ENCODE results near the gene COL18A1. TPM values are rescaled to one million over a fixed set of nuclear protein-coding genes. Genes with fewer than 3 reads are reported as not detected.
A peak's percentile ranks its signal among the peaks of the same experiment; 100 is the strongest.

COL18A1 gene
- total and polyA plus RNA-seq, 4 donors, result 97.3 to 963 (median 295) TPM

DNA sequence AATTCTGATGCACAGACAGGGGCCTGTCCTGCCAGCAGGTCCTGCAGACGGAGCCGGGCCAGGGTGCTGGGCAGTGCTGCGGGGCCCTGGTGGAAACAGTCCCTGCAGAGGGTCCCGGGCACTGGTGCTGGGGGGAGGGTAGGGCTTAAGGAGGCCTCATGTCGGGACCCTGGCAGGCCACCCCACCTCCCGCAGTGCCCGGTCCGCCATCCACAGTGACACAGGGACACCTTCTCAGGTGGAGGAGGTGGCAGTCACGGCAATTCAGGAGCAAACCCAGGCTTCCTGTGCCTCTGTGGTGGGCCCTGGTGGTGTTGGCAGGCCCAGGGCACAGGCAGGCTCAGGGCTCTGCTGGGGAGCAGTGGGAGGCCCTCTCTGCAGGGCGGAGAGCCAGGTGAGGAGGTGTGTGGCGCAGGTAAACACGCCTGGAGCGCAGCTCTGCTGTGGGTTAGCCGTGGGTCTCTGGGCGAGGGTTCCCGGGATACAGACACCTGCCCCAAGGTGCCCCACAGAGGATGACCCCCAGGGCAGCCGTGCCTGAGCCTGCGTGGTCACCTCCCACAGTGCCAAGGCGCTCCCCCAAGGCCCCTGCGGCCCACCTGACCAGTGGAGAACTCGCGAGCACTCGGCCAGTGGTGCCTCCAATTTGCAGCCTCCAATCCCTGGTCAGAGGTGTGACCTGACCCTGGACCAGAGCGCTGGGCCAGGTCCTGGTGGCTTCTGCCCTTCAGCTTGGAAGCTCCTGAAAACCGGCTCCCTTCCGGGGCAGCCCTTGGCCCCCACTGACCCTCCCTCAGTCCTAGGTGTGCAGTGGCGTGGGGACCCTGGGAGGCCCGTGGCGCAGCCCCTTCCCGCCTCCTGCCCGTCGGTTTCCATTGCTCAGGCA, 19.2 kb downstream of the COL18A1 start:
- H3K9me3 ChIP-seq (ENCODE audit: control insufficient read depth, low read length), result no peaks in the 10 kb centered on the region
- intact Hi-C loops (cut with DNase I), result no loop called here

DNA sequence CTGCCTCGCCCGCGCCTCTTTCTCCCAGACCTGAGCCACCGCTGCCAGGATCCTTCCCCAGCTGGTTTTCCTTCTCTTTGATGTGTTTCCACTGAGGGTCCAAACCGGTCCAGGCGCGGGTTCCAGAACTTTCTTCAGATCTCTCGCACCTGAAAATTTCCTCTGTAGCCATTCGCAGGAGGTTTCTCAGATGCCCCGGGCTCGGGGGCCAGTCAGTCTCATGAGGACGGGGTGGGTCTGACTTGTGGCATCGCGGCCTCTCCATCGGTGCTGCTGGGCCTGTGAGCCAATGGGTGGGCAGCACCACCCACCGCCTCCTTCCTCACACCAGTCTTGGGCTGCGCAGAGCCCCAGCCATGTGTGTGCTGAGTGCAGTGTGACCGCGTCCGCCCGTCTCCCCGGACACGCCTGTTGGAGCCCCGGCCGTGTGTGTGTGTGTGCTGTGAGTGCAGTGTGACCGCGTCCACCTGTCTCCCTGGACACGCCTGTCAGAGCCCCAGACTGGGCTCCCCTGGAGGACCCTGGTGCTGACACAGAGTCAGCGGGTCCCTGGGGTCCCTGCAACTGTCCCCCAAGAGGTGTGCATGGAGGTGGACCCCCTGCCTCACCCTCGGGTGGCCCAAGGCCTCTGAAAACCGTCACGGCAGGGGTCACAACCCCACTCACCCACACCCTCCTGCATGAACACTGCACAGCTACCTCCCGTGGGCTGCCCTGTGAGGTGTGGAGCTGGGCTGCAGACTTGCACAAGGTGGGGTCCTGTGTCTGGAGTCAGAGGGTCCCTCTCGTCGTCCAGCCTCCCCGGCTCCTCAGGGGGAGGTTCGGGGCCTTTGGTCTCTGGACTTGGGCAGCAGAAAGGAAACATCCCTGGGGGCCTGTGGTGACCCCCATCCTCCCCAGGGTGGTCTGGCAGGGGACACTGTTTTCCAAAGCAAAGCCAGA, 20.2 kb downstream of the COL18A1 start:
- intact Hi-C loops (cut with DNase I), result no loop called here
- no peaks in the 10 kb centered on the region for H3K9me3 ChIP-seq (ENCODE audit: control insufficient read depth, low read length)
- no peak overlapping the region for H3K4me3 ChIP-seq (ENCODE audit: low read length in 2 of 2)
- no peaks in the 10 kb centered on the region for H3K27me3 ChIP-seq (ENCODE audit: control insufficient read depth in 1 of 2, insufficient read depth in 2 of 2, low read length in 1 of 2)
- H3K4me1 ChIP-seq (ENCODE audit: control insufficient read depth in 1 of 2, insufficient read depth in 2 of 2, low read length in 2 of 2), result no peaks in the 10 kb centered on the region
- DNase-seq (no peak), ATAC-seq (ENCODE audit: low FRiP score) (no peak)
- no peak overlapping the region for H3K27ac ChIP-seq (ENCODE audit: low read depth in 1 of 2, low read length in 2 of 2)
- no peaks in the 10 kb centered on the region for H3K36me3 ChIP-seq (ENCODE audit: control insufficient read depth in 1 of 2, insufficient read depth in 2 of 2, low read length in 1 of 2)
- 91 to 92% methylated on average over 36 to 37 of the region's 37 CpGs for WGBS, 2 donors

More for the DNA sequence above, 19.2 kb downstream of the COL18A1 start:
- Histone ChIP-seq H3K4me3 (ENCODE audit: low read length in 2 of 2) (no peak overlapping the region), H3K36me3 (ENCODE audit: control insufficient read depth in 1 of 2, insufficient read depth in 2 of 2, low read length in 1 of 2) (no peaks in the 10 kb centered on the region), H3K27ac (ENCODE audit: low read depth in 1 of 2, low read length in 2 of 2) (no peak overlapping the region), H3K4me1 (ENCODE audit: control insufficient read depth in 1 of 2, insufficient read depth in 2 of 2, low read length in 2 of 2) (no peaks in the 10 kb centered on the region), H3K27me3 (ENCODE audit: control insufficient read depth in 1 of 2, insufficient read depth in 2 of 2, low read length in 1 of 2) (no peaks in the 10 kb centered on the region)
- 91 to 92% methylated on average over 30 to 32 of the region's 32 CpGs for WGBS, 2 donors
- ATAC-seq (ENCODE audit: low FRiP score) (no peak), DNase-seq (peak in 1 of 2 donors; percentile 64)

DNA sequence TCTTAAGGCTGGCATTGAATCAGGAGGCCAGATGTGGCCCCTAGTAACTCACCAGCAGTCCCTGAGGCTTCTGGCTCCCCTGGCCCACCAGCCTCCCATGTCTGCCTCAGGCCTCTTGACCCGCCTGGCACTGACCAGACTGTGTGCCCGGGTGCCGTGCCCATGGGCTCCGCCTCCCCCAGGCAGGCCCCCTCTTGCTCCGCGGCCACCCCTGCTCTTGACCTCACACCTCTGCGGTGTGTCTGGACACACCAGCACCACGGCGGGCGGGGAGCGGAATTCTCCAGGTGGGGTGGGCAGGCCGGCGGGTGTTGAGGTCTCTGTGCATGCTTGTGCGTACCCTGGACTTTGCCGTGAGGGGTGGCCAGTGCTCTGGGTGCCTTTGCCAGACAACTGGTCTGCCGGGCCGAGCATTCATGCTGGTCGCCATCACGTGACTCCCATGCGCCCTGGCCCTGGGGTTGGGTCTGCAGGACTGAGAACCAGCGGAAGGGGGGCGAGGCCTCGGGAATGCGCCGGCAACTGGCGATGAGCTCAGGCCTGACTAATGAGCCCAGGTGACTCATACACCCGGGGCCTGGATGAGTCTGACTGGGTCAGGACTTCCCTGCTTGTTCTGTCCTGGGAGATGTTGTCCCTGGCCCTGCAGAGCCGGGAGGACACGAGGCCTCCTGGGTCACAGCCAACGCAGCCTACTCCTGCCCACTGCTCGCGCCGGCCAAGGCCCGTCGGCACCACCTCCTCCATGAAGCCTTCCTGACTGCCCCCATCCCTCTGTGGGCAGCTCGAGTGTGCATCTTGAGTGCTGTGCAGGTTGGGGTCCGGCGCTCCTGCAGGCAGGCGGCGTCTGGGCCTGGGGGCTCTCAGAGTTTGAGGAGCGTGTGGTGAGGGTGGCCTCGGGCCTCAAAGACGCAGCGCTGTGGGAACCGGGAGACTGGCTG, 22.6 kb downstream of the COL18A1 start:
- Histone ChIP-seq H3K27me3 (ENCODE audit: control insufficient read depth in 1 of 2, insufficient read depth in 2 of 2, low read length in 1 of 2) (no peaks in the 10 kb centered on the region), H3K36me3 (ENCODE audit: control insufficient read depth in 1 of 2, insufficient read depth in 2 of 2, low read length in 1 of 2) (no peaks in the 10 kb centered on the region), H3K4me1 (ENCODE audit: control insufficient read depth in 1 of 2, insufficient read depth in 2 of 2, low read length in 2 of 2) (no peaks in the 10 kb centered on the region), H3K4me3 (ENCODE audit: low read length in 2 of 2) (no peak overlapping the region), H3K9me3 (ENCODE audit: control insufficient read depth, low read length) (no peaks in the 10 kb centered on the region), H3K27ac (ENCODE audit: low read depth in 1 of 2, low read length in 2 of 2) (peak overlapping the region in 1 of 2 donors; percentile 22)
- ATAC-seq (ENCODE audit: low FRiP score) (peak; percentile 57), DNase-seq (peak; percentile 90 to 93)
- intact Hi-C loops (cut with DNase I), result no loop called here
- WGBS, 2 donors, result 49% methylated on average over 45 of the region's 45 CpGs

DNA sequence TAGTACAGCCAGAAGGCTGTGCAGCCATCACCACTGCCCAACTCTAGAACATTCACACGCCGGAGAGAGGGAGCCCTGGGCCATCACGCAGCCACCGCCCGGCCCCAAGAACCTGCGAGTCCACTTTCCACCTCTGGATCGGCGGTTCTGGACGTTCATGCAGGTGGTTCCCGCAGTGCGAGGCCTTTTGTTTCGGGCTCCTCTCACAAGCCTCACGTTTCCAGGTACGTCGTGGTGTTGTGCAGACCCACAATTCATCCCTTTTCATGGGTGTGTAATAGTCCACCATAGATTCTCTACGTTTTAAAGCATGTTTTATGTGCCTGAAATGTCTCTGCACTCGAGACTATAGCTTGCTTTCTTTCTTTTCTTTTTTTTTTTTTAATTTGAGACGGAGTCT, 23.6 kb downstream of the COL18A1 start:
- no peak overlapping the region for H3K27ac ChIP-seq (ENCODE audit: low read depth in 1 of 2, low read length in 2 of 2)
- H3K4me1 ChIP-seq (ENCODE audit: control insufficient read depth in 1 of 2, insufficient read depth in 2 of 2, low read length in 2 of 2), result no peaks in the 10 kb centered on the region
- H3K27me3 ChIP-seq (ENCODE audit: control insufficient read depth in 1 of 2, insufficient read depth in 2 of 2, low read length in 1 of 2), result no peaks in the 10 kb centered on the region
- intact Hi-C loops (cut with DNase I), result no loop called here
- no peak for DNase-seq
- 95 to 96% methylated on average over 18 of the region's 18 CpGs for WGBS, 2 donors
- no peak overlapping the region for H3K4me3 ChIP-seq (ENCODE audit: low read length in 2 of 2)
- no peaks in the 10 kb centered on the region for H3K9me3 ChIP-seq (ENCODE audit: control insufficient read depth, low read length)
- ATAC-seq (ENCODE audit: low FRiP score), result no peak
- H3K36me3 ChIP-seq (ENCODE audit: control insufficient read depth in 1 of 2, insufficient read depth in 2 of 2, low read length in 1 of 2), result no peaks in the 10 kb centered on the region

DNA sequence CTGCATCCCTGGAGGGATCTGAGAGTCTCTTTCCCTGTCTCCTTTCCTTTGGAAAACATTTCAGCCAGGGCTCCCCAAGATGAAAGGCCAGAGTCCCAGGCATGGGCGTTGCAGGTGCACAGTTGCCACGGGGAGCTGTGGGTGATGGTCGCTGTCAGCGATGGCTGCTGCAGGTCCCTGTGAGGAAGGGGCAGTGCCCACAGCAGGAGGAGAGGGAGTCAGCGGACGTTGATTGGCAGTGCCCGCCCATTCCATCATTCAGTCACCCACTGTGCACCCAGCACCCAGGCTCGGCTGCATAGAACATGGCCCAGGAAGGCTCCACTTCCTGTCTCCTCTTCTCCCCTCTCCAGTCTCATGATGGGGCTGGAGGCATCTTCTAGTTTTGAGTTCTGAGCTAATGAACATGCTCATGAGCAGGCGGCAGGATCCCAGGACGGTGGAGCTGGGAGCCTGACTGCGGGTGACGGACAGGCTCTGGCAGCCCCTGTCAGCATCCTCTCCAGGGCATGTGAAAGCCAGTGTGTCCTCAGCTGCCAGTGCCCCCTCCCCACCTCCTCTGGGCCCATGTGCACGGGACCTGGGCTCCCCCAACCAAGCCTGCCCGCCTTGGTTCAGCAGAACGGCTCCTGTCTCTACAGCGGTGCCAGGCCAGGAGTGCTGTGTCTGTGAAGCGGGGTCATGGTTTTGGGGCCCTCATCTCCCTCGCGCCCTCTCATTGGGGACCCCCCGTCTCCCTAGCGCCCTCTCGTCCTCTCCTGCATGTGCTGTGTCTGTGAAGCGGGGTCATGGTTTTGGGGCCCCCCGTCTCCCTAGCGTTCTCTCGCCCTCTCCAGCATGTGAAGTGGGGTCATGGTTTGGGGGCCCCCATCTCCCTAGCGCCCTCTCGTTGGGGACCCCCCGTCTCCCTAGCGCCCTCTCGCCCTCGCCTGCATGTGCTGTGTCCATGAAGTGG, 24.5 kb downstream of the COL18A1 start:
- no peak overlapping the region for H3K27ac ChIP-seq (ENCODE audit: low read depth in 1 of 2, low read length in 2 of 2)
- no peak for DNase-seq
- no peaks in the 10 kb centered on the region for H3K9me3 ChIP-seq (ENCODE audit: control insufficient read depth, low read length)
- no peak for ATAC-seq (ENCODE audit: low FRiP score)
- 92% methylated on average over 29 to 32 of the region's 32 CpGs for WGBS, 2 donors
- H3K4me1 ChIP-seq (ENCODE audit: control insufficient read depth in 1 of 2, insufficient read depth in 2 of 2, low read length in 2 of 2), result no peaks in the 10 kb centered on the region
- H3K27me3 ChIP-seq (ENCODE audit: control insufficient read depth in 1 of 2, insufficient read depth in 2 of 2, low read length in 1 of 2), result no peaks in the 10 kb centered on the region
- intact Hi-C loops (cut with DNase I), result loop anchor here (5.0 to 10.0 kb wide), 2 partner anchors 287 to 295 kb away; no protein-coding TSS in a partner anchor
- no peak overlapping the region for H3K4me3 ChIP-seq (ENCODE audit: low read length in 2 of 2)
- no peaks in the 10 kb centered on the region for H3K36me3 ChIP-seq (ENCODE audit: control insufficient read depth in 1 of 2, insufficient read depth in 2 of 2, low read length in 1 of 2)

DNA sequence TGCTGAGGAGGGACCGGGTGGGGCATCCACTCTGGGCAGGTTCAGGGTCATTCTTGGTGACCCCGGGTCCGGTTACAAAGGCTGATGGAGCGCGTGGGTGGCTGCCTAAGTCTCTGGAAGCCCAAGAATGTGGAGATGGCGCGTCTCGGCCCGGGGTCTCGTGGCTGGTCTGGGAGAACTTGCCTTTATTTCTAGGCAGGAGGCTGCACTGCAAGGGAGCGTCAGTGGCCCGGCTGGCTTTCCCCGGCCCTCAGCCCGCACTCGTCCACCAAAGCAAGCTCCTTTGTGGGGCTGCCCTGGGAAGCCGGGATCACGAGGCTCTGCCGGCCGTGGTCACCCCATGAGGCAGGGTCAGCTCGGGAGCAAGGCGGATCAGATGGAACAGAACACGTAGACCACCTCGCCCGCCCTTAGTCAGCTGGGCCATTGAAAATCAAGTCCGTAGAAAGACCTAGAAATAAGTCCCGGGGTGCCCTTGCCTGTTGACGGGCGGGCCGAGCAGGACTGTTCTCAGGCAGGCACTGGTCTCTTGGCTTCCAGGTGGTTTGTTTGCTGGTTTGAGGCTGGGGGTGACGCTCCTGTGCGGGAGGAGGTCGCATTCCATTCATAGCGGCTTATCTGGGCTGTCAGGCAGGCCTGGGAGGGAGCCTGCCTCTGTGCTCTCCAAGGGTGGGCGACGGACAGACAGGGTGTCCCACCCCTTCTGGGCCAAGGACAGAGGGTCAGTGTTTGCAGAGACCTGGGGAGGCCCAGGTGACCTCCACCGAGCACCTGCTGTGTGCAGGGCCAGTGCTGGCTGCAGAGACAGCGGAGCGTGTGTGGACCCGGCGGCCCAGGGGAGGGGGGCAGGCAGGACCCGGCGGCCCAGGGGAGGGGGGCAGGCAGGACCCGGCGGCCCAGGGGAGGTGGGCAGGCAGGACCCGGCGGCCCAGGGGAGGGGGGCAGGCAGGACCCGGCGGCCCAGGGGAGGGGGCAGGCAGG, 25.8 kb downstream of the COL18A1 start:
- no peaks in the 10 kb centered on the region for H3K9me3 ChIP-seq (ENCODE audit: control insufficient read depth, low read length)
- WGBS, 2 donors, result 63 to 68% methylated on average over 41 to 48 of the region's 48 CpGs
- peak overlapping the region in 1 of 2 donors; percentile 13 for H3K27ac ChIP-seq (ENCODE audit: low read depth in 1 of 2, low read length in 2 of 2)
- H3K4me3 ChIP-seq (ENCODE audit: low read length in 2 of 2), result no peak overlapping the region
- DNase-seq (no peak), ATAC-seq (ENCODE audit: low FRiP score) (no peak)
- H3K4me1 ChIP-seq (ENCODE audit: control insufficient read depth in 1 of 2, insufficient read depth in 2 of 2, low read length in 2 of 2), result no peaks in the 10 kb centered on the region
- H3K27me3 ChIP-seq (ENCODE audit: control insufficient read depth in 1 of 2, insufficient read depth in 2 of 2, low read length in 1 of 2), result no peaks in the 10 kb centered on the region
- no peaks in the 10 kb centered on the region for H3K36me3 ChIP-seq (ENCODE audit: control insufficient read depth in 1 of 2, insufficient read depth in 2 of 2, low read length in 1 of 2)
- intact Hi-C loops (cut with DNase I), result loop anchor here (5.0 to 10.0 kb wide), 2 partner anchors 289 to 296 kb away; no protein-coding TSS in a partner anchor
